HG03025 (cell line): ENCODE results near the gene ANKRD23.

Source experiments
- ATAC-seq: cut with Tn5 transposase; IDR thresholded peaks from one replicate; pipeline ENCODE4 v1.9.1; 2021; ENCODE audit warnings: mild to moderate bottlenecking, moderate library complexity; ENCODE audit not compliant: unreplicated experiment, low FRiP score

Gene ANKRD23

DNA sequence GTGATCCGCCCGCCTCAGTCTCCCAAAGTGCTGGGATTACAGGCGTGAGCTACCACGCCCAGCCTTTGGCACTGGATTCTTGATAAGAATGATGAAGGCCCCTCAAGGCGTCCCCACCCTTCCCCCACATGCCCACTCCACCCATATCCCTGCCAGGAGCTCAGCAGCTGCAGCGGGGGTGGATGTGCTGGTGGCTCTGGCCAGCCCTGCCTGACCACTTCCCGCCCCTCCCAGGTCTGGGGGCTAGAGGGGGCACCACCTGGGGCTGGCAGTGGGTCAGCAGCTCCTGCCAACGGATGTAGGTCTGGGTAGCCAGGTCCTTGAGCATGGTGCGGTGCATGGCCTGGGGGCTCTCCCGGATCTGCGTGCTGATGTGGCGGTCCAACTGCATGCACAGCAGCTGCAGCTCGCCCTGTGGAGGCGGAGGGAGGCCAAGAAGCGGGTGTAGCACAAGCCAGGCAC, 33.8 kb upstream of the ANKRD23 start:
- no peak for ATAC-seq

DNA sequence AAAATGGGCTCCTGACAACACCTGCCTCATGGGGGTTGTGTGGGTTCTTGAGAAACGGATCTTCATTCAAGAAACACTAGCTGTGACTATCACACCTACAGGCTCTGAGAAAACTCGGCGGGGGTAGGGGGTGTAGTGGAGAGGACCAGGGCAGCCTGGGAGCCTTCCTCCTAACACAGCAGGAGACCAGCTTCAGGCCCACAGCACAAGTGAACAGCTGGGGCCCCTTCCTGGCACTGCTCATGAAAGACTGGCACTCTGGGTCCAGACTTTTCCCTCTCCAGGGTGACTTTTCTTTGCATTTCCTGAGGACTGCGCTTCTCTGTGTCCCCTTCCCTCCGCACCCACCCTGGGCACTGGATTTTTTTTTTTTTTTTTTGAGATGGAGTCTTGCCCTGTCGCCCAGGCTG, 33.2 kb upstream of the ANKRD23 start:
- ATAC-seq, result no peak

DNA sequence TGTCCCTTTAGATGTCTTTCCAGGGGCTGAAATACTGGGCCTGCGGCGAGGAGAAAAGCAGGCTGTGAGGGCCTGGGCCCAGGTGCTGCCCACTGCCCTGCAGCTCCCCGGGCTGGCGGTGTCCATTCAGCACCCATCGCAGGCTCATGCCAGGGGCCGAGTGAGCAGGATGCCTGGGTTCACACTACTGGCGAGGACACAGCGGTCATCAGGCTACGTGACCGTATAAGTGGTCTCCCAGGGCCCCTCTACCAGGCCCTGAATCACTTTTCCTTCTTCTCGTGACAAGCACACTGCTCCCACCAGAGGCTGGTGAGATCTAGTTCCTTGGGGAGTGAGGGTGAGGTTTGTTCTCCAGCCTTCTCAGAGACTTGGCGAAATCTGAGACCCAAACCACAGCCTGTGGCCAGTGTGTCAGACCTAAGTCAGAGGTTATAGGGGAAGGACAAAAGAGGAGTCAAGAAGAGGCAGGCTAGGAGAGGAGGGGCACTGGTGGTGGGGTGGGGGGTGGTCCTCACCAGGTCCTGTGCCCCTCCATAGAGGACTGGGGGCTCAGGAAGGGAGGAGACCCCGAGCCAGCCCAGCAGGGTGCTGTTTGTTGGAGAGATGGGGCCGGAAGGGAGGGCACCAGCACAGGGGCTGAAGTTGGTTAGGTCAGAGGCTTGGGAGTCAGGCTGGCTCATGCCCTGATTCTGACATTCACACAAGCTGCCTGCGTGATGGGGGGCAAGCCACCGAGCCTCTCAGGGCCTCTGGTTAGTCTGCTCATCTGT, 32.6 kb upstream of the ANKRD23 start:
- ATAC-seq, result no peak

DNA sequence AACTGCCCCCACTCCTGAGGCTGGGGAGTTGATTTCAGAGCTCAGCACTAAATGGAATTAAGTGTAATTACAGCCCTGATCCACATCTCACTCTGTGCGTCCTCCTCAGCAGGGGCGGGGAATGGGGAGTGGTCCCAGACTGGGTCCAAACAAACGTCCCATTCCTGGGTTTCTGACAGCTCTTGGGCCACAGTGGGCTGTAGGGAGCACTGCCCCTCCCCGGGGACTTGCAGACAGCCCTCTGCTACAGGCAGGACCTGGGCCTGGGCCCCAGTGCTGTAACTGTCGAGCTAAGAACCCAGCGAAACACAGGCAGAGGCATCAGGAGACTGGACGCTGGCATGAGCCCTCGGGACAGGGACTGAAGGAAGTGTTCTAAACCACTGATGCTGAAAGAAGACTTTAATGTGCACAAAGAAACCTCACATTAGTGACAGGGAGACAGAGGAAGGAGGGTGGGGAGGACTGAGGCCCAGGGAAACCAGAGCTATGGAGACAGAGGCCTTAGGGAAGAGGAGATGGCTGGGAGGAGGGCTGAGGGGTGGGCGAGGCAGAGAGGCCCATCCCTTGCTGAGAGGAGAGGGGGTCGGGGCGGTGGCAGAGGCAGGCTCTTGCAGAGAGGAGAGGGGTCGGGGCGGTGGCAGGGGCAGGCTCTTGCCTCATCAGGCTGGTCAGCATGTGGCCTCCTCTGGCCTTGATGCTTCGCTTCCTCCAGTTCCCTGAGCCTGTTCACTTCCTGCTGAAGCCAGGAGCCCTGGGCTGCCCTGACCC, 31.9 kb upstream of the ANKRD23 start:
- no peak for ATAC-seq

GRCh38 chr2:96874198-96874831, 30.5 kb upstream of the ANKRD23 start:
- ATAC-seq, result no peak

DNA sequence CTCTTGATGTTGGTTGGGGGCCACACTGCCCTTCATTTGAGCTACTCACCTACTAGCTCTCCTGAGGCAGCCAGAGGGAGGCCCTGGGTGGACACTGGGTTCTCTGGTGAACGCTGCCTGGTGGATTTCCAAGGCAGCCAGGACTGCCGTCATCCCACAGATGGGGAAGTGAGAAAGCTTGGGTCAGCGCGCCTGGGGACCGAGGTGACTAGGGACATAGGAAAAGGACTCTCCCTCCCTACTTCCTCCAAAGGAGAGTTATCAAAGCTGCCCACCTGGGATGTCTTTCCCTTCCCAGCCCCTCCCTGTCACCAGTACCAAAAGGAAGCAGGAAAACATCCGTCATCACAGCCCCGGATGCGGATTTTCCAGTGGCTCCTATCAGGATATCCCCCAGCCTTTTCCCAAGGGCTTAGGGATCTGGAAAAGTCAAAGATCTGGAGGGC, 29.9 kb upstream of the ANKRD23 start:
- no peak for ATAC-seq

- no peak for ATAC-seq
These were observed 28.9 kb upstream of the ANKRD23 start for GRCh38 chr2:96872591-96873349.

GRCh38 chr2:96870626-96871255, 26.9 kb upstream of the ANKRD23 start:
- no peak for ATAC-seq

DNA sequence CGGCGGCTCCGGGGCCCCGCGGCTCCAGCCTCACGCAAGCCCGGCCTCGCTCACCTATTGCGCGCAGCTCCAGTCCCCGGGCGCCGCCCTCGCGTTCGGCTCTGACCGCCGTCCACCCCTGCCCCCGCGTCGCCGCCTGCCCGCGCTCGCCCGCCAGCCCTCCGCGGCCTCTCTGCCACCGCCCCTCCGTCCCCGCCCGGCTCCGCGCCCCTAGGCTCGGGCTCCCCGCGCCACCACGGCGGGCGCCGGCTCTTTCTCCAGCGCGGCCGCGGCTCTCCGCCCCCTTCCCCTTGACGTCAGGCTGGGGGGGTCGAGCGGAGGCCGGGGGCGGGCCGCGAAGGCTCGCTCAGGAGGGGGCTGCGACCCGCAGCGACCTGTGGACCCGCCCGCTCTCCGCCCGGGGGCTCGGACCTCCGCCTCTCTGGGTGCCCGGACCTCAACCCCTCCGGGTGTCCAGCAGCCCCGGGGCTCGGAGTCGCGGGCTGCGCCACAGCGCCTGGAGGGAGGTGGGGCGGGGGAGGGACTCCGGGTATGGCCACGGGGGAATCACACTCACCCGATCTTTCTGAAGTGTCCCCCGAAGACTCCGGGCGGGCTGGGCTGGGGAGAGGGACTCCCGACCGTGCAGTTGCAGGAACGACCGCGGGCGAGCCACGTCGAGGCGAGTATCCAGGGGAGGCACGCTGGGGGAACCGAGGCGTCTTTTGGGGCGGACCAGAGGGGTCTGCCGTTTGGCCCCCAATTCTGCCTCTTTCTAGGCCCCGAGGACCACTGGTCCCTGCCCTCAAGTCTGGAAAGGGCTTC, 26.2 kb upstream of the ANKRD23 start, which contains the start of gene SEMA4C:
Gene SEMA4C (minus strand): TSS at position 259 of the 804 bp plus-strand sequence. CDS start 2,194 bp downstream, outside the sequence.
- ATAC-seq, result no peak

- ATAC-seq, result no peak
These were observed 25.5 kb upstream of the ANKRD23 start for GRCh38 chr2:96869281-96869821.

GRCh38 chr2:96868555-96869280, 24.9 kb upstream of the ANKRD23 start:
- ATAC-seq, result no peak

DNA sequence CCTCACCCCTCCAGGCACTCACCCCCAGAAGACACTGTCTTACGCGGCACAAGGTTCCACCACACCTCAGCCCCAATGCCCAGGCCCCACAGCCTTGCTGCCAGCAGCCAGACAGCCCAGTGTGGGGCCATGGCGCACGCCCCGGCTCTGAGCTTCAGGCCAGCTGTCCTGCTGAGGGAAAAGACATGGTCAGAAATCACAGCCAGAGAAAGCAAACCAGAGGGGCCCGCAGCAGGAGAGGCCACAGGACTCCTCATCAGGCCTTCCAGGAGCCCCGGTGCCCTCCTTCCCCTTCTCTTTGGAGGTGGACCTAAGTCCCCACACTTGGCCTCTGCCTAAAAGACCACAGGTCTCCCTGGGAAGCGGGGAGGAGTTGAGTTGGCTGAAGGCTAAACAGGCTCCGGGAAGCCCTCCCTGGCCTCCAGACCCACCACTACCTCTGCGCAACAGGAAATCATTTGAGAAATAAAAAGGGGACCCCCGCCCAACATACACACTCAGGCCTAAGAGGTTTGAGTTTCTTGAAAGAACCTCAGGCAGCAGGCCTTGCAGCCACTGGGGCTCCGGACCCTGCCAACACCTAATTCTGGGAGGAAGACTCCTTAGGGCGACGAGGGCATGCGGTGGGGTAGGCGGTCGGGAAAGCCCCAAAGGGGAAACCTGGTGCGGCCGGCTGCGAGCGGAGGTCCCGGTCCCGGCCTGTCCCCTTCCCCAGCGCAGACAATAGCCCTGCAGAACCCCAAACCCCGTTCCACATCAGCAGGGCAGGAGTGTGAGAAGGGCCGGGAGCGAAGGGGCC, 24.1 kb upstream of the ANKRD23 start:
- no peak for ATAC-seq

DNA sequence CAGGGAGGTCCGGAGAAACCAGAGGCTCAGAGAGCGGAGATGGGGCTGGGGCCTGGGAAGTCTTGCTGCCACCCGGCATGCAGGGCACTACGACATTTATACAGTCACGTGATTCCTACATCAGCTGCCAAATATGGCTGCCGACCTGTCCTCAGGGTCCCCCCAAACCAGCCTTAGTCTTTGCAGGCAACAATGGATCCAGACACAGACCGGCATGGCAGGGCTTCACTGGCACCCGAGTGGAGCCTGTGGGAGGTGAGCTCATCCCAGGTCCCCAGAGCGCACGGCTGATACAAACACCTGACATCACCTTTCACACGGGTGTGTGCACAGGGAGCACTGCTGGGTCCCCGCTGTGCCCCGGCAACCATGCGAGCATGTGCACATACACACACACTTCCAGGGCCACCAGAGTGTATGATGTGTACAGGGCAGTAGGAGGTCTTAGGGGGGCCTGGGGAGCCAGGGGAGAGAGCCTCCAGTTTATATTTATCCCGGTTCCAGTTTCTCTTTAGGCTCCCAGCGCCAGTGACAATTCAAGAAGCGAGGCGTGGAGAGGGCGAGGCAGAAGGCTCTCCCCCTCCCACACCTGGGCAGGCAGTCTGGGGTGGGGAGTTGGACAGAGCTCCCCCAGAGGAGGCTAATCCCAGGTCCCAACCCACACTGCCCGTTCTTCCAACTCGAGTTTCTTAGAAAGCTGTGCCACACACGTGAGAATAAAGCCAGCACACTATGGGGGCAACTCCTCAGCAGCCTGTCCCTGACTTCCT, 23.4 kb upstream of the ANKRD23 start:
- ATAC-seq, result no peak

DNA sequence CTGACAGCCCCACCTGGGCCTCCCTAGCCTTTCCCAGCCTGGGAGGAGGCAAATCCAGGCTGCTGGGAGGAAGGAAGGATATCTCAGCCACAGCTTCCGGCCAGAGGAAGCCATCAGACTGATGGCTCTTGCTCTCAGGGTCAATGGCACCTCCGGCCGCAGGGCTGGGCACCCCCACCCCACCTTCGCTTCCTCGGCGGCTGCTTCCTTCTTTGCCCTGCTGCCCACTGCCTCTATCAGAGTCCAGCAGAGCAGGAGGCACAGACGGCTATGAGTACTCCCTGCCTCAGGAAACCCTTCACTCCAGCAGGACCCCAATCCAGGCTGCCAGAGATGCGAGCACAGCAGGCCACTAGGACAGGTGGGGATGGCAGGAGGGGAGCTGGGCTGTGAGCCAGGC, 22.8 kb upstream of the ANKRD23 start:
- no peak for ATAC-seq

GRCh38 chr2:96866149-96866548, 22.3 kb upstream of the ANKRD23 start:
- no peak for ATAC-seq

GRCh38 chr2:96865654-96866053, 21.8 kb upstream of the ANKRD23 start:
- ATAC-seq, result no peak
